GM12873 (cell line): ENCODE measurements around the gene WDR41.

Experiments used
- CTCF ChIP-seq: IDR thresholded peaks from 2 replicates; pipeline ENCODE4 v1.5.1; 2012; ENCODE audit warnings: low read depth, mild to moderate bottlenecking, moderate library complexity, low read length, control low read depth; ENCODE audit not compliant: insufficient read depth; ENCODE audit errors: missing control alignments

Gene WDR41

GRCh38 chr5:77390221-77390620, 101.9 kb downstream of the WDR41 start:
- no peak for TF ChIP-seq CTCF

- no peak for TF ChIP-seq CTCF
These were observed 102.4 kb downstream of the WDR41 start for GRCh38 chr5:77389746-77390145.
